Neural cell (in vitro differentiated cells): ENCODE measurements around the gene PIBF1.

Source experiments
- CTCF ChIP-seq: fragments of 450-650 bp; IDR thresholded peaks from 2 replicates; pipeline ENCODE4 v1.5.1; 2014; ENCODE audit warnings: antibody characterized with exemption, mild to moderate bottlenecking, moderate library complexity; ENCODE audit not compliant: poor library complexity, severe bottlenecking
- EP300 ChIP-seq: fragments of 450-650 bp; conservative IDR thresholded peaks from 2 replicates; pipeline ENCODE4 v1.6.1; 2014; ENCODE audit warnings: antibody characterized with exemption, mild to moderate bottlenecking, moderate library complexity; ENCODE audit not compliant: poor library complexity, severe bottlenecking
- POLR2AphosphoS5 ChIP-seq: IDR thresholded peaks from 2 replicates; pipeline ENCODE4 v1.6.1; 2012
- RAD21 ChIP-seq: fragments of 450-650 bp; conservative IDR thresholded peaks from 2 replicates; pipeline ENCODE4 v1.6.1; 2014; ENCODE audit warnings: antibody characterized with exemption, mild to moderate bottlenecking, moderate library complexity

DNA sequence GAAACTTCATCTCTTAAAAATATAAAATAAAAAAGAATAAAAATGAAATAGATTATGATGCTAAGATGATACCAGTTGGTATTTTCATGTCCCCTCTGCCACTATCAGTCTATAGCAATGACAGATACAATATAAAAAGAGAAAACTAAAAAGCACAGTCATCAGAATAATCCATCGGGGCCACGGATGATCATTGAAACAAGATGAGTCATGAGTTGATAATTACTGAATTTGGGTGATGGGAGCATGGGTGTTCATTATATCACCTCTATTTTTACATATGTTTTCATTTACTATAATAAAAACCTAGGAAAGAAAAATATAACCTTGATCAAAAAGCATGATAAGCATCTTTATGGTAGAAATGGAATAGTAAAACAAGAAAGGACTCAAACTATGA, 41.1 kb downstream of the PIBF1 start:
- no peak for TF ChIP-seq CTCF
- no peak for TF ChIP-seq EP300
- TF ChIP-seq POLR2AphosphoS5 = no peak
- no peak for TF ChIP-seq RAD21
